Fibroblast of lung (primary cell): ENCODE data around the gene TACR1.
"Not testable (repeated sequence)": the region's sequence is repeated elsewhere in the genome, so short reads cannot be mapped to it uniquely, and the experiment has no call there.

Experiments
- EZH2 ChIP-seq: IDR thresholded peaks from 2 replicates; pipeline ENCODE4 v1.5.1; 2012; ENCODE audit warnings: low read length, control low read depth, mild to moderate bottlenecking; ENCODE audit errors: missing control alignments
- TF ChIP-seq, protein P1 (sequence below), 2 donors: IDR thresholded peaks in 1 of 2; conservative IDR thresholded peaks in 1 of 2; 1 replicate in 1 of 2; 2 replicates in 1 of 2; pipeline ENCODE4 v1.5.1; 2011 to 2012; ENCODE audit warnings: low read length in 2 of 2, control low read depth in 1 of 2, inconsistent platforms in 1 of 2, low read depth in 1 of 2, mild to moderate bottlenecking in 1 of 2

GRCh38 chr2:75152243-75152642 is 47.1 kb downstream of the TACR1 start:
- TF ChIP-seq, protein P1, sequence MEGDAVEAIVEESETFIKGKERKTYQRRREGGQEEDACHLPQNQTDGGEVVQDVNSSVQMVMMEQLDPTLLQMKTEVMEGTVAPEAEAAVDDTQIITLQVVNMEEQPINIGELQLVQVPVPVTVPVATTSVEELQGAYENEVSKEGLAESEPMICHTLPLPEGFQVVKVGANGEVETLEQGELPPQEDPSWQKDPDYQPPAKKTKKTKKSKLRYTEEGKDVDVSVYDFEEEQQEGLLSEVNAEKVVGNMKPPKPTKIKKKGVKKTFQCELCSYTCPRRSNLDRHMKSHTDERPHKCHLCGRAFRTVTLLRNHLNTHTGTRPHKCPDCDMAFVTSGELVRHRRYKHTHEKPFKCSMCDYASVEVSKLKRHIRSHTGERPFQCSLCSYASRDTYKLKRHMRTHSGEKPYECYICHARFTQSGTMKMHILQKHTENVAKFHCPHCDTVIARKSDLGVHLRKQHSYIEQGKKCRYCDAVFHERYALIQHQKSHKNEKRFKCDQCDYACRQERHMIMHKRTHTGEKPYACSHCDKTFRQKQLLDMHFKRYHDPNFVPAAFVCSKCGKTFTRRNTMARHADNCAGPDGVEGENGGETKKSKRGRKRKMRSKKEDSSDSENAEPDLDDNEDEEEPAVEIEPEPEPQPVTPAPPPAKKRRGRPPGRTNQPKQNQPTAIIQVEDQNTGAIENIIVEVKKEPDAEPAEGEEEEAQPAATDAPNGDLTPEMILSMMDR (conservative IDR thresholded peaks at IDR 0.05 in 1 of 2, IDR thresholded peaks at IDR 0.05 in 1 of 2; ENCODE audit: low read depth in 1 of 2, low read length in 2 of 2), result not testable (repeated sequence)
- not testable (repeated sequence) for TF ChIP-seq EZH2
